Measurements from ENCODE around the gene BID.

BID gene

GRCh38 chr22:17795661-17796548 is 21.6 kb upstream of the BID start:
- no peaks in the 10 kb centered on the region for H3K4me1 ChIP-seq (ENCODE audit: control insufficient read depth in 1 of 2, insufficient read depth in 1 of 2, low read depth in 1 of 2, low read length in 1 of 2)
- no peaks in the 10 kb centered on the region for H3K36me3 ChIP-seq
- H3K9me3 ChIP-seq, result no peaks in the 10 kb centered on the region
- no peak for TF ChIP-seq CTCF (IDR thresholded peaks at IDR 0.05)
- no peaks in the 10 kb centered on the region for H3K27me3 ChIP-seq
- H3K4me3 ChIP-seq (ENCODE audit: low read depth in 1 of 2, low read length in 1 of 2), result no peak overlapping the region
- no peak overlapping the region for H3K27ac ChIP-seq

GRCh38 chr22:17794726-17795542 is 20.7 kb upstream of the BID start:
- H3K9me3 ChIP-seq, result no peaks in the 10 kb centered on the region
- no peaks in the 10 kb centered on the region for H3K27me3 ChIP-seq
- H3K36me3 ChIP-seq, result no peaks in the 10 kb centered on the region
- TF ChIP-seq CTCF (IDR thresholded peaks at IDR 0.05), result no peak
- H3K4me1 ChIP-seq (ENCODE audit: control insufficient read depth in 1 of 2, insufficient read depth in 1 of 2, low read depth in 1 of 2, low read length in 1 of 2), result no peaks in the 10 kb centered on the region
- H3K4me3 ChIP-seq (ENCODE audit: low read depth in 1 of 2, low read length in 1 of 2), result no peak overlapping the region
- no peak overlapping the region for H3K27ac ChIP-seq

GRCh38 chr22:17792854-17793434 is 18.7 kb upstream of the BID start:
- no peak overlapping the region for H3K27ac ChIP-seq
- H3K4me3 ChIP-seq (ENCODE audit: low read depth in 1 of 2, low read length in 1 of 2), result no peak overlapping the region
- H3K4me1 ChIP-seq (ENCODE audit: control insufficient read depth in 1 of 2, insufficient read depth in 1 of 2, low read depth in 1 of 2, low read length in 1 of 2), result no peaks in the 10 kb centered on the region
- TF ChIP-seq CTCF (IDR thresholded peaks at IDR 0.05), result no peak
- H3K36me3 ChIP-seq, result no peaks in the 10 kb centered on the region
- no peaks in the 10 kb centered on the region for H3K27me3 ChIP-seq
- no peaks in the 10 kb centered on the region for H3K9me3 ChIP-seq

GRCh38 chr22:17792299-17792698 is 18.0 kb upstream of the BID start:
- Histone ChIP-seq H3K4me1 (ENCODE audit: control insufficient read depth in 1 of 2, insufficient read depth in 1 of 2, low read depth in 1 of 2, low read length in 1 of 2) (no peaks in the 10 kb centered on the region), H3K4me3 (ENCODE audit: low read depth in 1 of 2, low read length in 1 of 2) (no peak overlapping the region), H3K9me3 (no peaks in the 10 kb centered on the region), H3K27me3 (no peaks in the 10 kb centered on the region), H3K36me3 (no peaks in the 10 kb centered on the region), H3K27ac (no peak overlapping the region)
- no peak for TF ChIP-seq CTCF (IDR thresholded peaks at IDR 0.05)

GRCh38 chr22:17791196-17791595 is 16.9 kb upstream of the BID start:
- no peak for TF ChIP-seq CTCF (IDR thresholded peaks at IDR 0.05)
- Histone ChIP-seq H3K36me3 (no peaks in the 10 kb centered on the region), H3K27me3 (no peaks in the 10 kb centered on the region), H3K4me3 (ENCODE audit: low read depth in 1 of 2, low read length in 1 of 2) (no peak overlapping the region), H3K9me3 (no peaks in the 10 kb centered on the region), H3K27ac (no peak overlapping the region), H3K4me1 (ENCODE audit: control insufficient read depth in 1 of 2, insufficient read depth in 1 of 2, low read depth in 1 of 2, low read length in 1 of 2) (no peaks in the 10 kb centered on the region)

Measured in neutrophil (primary cell).